MM.1S (cell line): ENCODE results near the gene RSL1D1.

ENCODE experiments used
- DNase-seq: peaks from one replicate; pipeline ENCODE4 v3.0.0-alpha.2; 2015
- H2AFZ ChIP-seq: fragments of 300-600 bp; sonication (generic); 2 replicates; pipeline ENCODE4 v1.6.0; 2016; ENCODE audit warnings: antibody characterized with exemption, low read length
- H3F3A ChIP-seq: fragments of 300-600 bp; sonication (generic); 2 replicates; pipeline ENCODE4 v1.6.1; 2016; ENCODE audit warnings: mild to moderate bottlenecking, antibody characterized with exemption, low read length, moderate library complexity, mixed read lengths; ENCODE audit not compliant: insufficient read depth
- H3K27ac ChIP-seq: fragments of 300-600 bp; sonication (generic); 2 replicates; pipeline ENCODE4 v1.5.1; 2016; ENCODE audit warnings: mild to moderate bottlenecking, low read length
- H3K27me3 ChIP-seq: fragments of 300-600 bp; sonication (generic); replicated peaks from 2 replicates; pipeline ENCODE4 v1.6.0; 2016; ENCODE audit warnings: low read length; ENCODE audit not compliant: insufficient read depth
- H3K36me3 ChIP-seq: fragments of 300-600 bp; sonication (generic); replicated peaks from 2 replicates; pipeline ENCODE4 v1.6.1; 2016; ENCODE audit warnings: mild to moderate bottlenecking, low read length, mixed read lengths; ENCODE audit not compliant: insufficient read depth
- H3K4me1 ChIP-seq: fragments of 300-600 bp; sonication (generic); 2 replicates; pipeline ENCODE4 v1.6.1; 2016; ENCODE audit warnings: low read length, mixed read lengths
- H3K4me2 ChIP-seq: fragments of 300-600 bp; sonication (generic); 2 replicates; pipeline ENCODE4 v1.6.0; 2016; ENCODE audit warnings: low read depth, low read length
- H3K4me3 ChIP-seq: fragments of 300-600 bp; sonication (generic); 2 replicates; pipeline ENCODE4 v1.5.1; 2016; ENCODE audit warnings: low read length, mixed read lengths
- H3K79me2 ChIP-seq: fragments of 300-600 bp; sonication (generic); 2 replicates; pipeline ENCODE4 v1.6.1; 2016; ENCODE audit warnings: mixed run types, low read length, mixed read lengths
- H3K9ac ChIP-seq: fragments of 300-600 bp; sonication (generic); 2 replicates; pipeline ENCODE4 v1.6.1; 2016; ENCODE audit warnings: low read length, mixed read lengths
- H3K9me2 ChIP-seq: fragments of 300-600 bp; sonication (generic); replicated peaks from 2 replicates; pipeline ENCODE4 v1.6.1; 2016; ENCODE audit warnings: mild to moderate bottlenecking, low read length, mixed read lengths; ENCODE audit not compliant: insufficient read depth
- H3K9me3 ChIP-seq: fragments of 300-600 bp; sonication (generic); replicated peaks from 2 replicates; pipeline ENCODE4 v1.6.1; 2016; ENCODE audit warnings: mild to moderate bottlenecking, low read length, mixed read lengths; ENCODE audit not compliant: insufficient read depth
- H4K20me1 ChIP-seq: fragments of 300-600 bp; sonication (generic); 2 replicates; pipeline ENCODE4 v1.6.1; 2016; ENCODE audit warnings: mild to moderate bottlenecking, low read length, moderate library complexity, mixed read lengths; ENCODE audit not compliant: insufficient read depth
- CTCF ChIP-seq: fragments of 300-600 bp; sonication (generic); IDR thresholded peaks from 2 replicates; pipeline ENCODE4 v1.5.1; 2016; ENCODE audit warnings: antibody characterized with exemption, low read length, mixed read lengths
- EZH2 ChIP-seq: fragments of 300-600 bp; sonication (generic); optimal IDR thresholded peaks from 2 replicates; pipeline ENCODE3; 2017; ENCODE audit warnings: low read depth, mild to moderate bottlenecking, antibody characterized with exemption, low read length, mixed read lengths
- EZH2phosphoT487 ChIP-seq: fragments of 300-600 bp; sonication (generic); IDR thresholded peaks from 2 replicates; pipeline ENCODE4 v1.6.1; 2018; ENCODE audit warnings: antibody characterized with exemption, low read length

RSL1D1 gene

DNA sequence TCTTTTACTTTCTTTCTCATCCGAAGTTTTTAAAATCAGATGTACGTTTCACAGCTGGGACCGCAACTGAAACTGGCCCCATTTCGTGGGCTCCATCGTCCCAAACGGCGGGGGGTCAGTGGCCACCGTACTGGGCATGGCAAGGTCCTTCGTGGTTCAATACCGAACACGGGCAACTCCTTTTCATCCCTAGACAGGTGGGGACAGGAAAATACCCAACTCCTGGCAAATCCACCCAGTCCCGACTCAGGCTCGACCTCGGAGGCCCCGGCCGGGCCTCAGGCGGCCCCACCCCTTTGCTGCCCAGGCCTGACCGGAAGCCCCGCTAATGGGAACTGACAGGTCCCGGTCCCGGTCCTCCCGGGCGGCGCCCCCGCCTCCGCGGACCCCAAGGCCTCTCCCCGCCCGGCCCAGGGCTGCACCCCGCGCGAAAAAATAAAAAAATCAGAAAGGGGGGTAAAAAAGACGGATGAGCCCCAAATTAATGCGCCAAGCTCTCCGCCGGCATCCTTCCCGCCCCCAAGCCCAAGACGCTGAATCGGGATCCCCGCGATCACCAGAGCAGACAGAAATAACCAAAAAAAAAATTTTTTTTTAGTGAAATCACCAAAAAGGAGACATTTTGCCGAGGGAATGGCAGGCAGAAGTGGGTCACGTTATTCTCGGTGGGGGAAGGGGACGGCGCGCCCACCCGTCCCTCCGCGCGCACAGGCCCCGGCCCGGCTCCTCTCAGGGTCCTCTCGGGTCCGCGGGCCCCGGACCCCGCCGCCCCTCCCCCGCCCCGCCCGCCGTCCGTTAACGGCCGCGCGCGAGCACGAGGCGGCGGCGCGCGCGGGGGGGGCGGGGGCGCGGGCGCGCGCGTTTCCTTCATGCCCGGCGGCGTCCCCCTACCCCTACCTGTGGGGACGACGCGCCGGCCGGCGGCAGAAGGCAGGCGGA, 54.8 kb downstream of the RSL1D1 start:
- Histone ChIP-seq H3K4me1 (peaks cover 20% of the 10 kb centered on the region), H3K9me2 (no peaks in the 10 kb centered on the region), H3K27me3 (no peaks in the 10 kb centered on the region), H3K79me2 (peaks cover 81% of the 10 kb centered on the region), H3K36me3 (no peaks in the 10 kb centered on the region; the same call in 1 of the 2 replicates), H4K20me1 (peaks cover 16% of the 10 kb centered on the region), H3K4me2 (peak overlapping the region; percentile 95), H3F3A (peaks cover 27% of the 10 kb centered on the region), H3K9me3 (no peaks in the 10 kb centered on the region), H2AFZ (0 out of 2 replicates have a peak overlapping the region, but pooled peaks have one; percentile 16), H3K27ac (peak overlapping the region; percentile 77), H3K4me3 (peak overlapping the region; percentile 82), H3K9ac (peak overlapping the region; percentile 96)
- peak; percentile 40 for DNase-seq
- no peak for TF ChIP-seq EZH2
- TF ChIP-seq CTCF, result no peak
- TF ChIP-seq EZH2phosphoT487, result no peak

DNA sequence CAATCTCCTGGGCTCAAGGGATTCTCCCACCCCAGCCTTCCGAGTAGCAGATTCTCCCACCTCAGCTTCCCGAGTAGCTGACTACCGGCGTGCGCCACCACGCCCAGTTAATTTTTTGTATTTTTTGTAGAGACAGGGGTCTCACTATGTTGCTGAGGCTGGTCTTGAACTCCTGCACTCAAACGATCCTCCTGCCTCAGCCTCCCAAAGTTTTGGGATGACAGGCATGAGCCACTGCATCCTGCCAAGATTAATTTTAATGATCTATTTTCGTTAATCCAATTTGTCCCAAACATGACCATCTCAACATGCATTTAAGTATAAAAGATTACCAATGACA, 55.5 kb downstream of the RSL1D1 start:
- Histone ChIP-seq H3K27me3 (no peaks in the 10 kb centered on the region), H3K27ac (peak overlapping the region; percentile 77; the same call in 1 of the 2 replicates), H3K36me3 (no peaks in the 10 kb centered on the region; the same call in 1 of the 2 replicates), H3K4me1 (peaks cover 20% of the 10 kb centered on the region), H3K9me2 (no peaks in the 10 kb centered on the region), H3K4me2 (peak overlapping the region; percentile 95), H3K9me3 (no peaks in the 10 kb centered on the region), H4K20me1 (peaks cover 16% of the 10 kb centered on the region), H3K79me2 (peaks cover 87% of the 10 kb centered on the region), H2AFZ (no peak overlapping the region), H3K9ac (peak overlapping the region; percentile 96), H3F3A (peaks cover 27% of the 10 kb centered on the region), H3K4me3 (peak overlapping the region; percentile 82)
- DNase-seq, result no peak
- TF ChIP-seq CTCF, result no peak
- no peak for TF ChIP-seq EZH2phosphoT487
- no peak for TF ChIP-seq EZH2

- Histone ChIP-seq H3K27me3 (no peaks in the 10 kb centered on the region), H3K9ac (no peak overlapping the region; the same call in 1 of the 2 replicates), H3F3A (peaks cover 27% of the 10 kb centered on the region), H3K4me1 (peaks cover 20% of the 10 kb centered on the region), H3K9me3 (no peaks in the 10 kb centered on the region), H2AFZ (no peak overlapping the region), H3K4me2 (peak overlapping the region; percentile 95; the same call in 1 of the 2 replicates), H3K27ac (no peak overlapping the region; the same call in 1 of the 2 replicates), H4K20me1 (peaks cover 16% of the 10 kb centered on the region), H3K36me3 (no peaks in the 10 kb centered on the region; the same call in 1 of the 2 replicates), H3K4me3 (peak overlapping the region; percentile 82; the same call in 1 of the 2 replicates), H3K9me2 (no peaks in the 10 kb centered on the region), H3K79me2 (peaks cover 93% of the 10 kb centered on the region)
- DNase-seq, result no peak
- no peak for TF ChIP-seq EZH2
- no peak for TF ChIP-seq EZH2phosphoT487
- TF ChIP-seq CTCF, result no peak
Measured at GRCh38 chr16:11794996-11795886, 56.1 kb downstream of the RSL1D1 start.
